HG02610 (cell line): Measurements from ENCODE around the gene DNAJC2.
"Not testable (repeated sequence)": the region's sequence is repeated elsewhere in the genome, so short reads cannot be mapped to it uniquely, and the experiment has no call there.

Experiments used
- ATAC-seq: cut with Tn5 transposase; IDR thresholded peaks from one replicate; pipeline ENCODE4 v1.9.1; 2021; ENCODE audit warnings: mild to moderate bottlenecking, moderate library complexity; ENCODE audit not compliant: unreplicated experiment

The DNAJC2 gene

DNA sequence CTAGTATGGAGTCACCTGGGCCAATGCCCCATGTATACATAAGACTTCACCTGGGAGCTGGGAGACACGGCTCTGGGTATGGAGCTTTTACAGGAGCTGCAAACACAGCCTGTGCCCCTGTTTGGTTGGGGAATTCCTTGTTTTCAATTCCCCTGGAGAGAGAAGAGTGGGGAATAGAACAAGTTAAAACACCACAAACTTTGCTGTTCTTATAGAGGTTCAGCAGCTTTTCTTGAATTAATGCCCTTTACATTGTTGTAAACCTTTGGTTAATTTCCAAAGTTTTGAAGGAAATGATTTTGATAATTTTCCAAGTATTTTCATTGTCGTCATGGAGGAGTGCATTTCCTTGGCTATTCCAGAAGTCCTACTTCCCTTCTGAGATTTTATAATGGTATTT lies 66.4 kb downstream of the DNAJC2 start:
- not testable (repeated sequence) for ATAC-seq

DNA sequence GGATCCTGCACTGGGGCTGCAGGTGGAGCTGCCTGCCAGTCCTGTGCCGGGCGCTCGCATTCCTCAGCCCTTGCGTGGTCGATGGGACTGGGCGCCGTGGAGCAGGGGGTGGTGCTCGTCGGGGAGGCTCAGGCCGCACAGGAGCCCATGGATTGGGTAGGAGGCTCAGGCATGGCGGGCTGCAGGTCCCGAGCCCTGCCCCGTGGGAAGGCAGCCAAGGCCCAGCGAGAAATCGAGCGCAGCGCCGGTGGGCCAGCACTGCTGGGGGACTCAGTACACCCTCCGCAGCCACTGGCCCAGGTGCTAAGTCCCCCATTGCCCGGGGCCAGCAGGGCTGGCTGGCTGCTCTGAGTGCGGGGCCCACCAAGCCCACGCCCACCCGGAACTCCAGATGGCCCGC lies 69.7 kb downstream of the DNAJC2 start:
- not testable (repeated sequence) for ATAC-seq

DNA sequence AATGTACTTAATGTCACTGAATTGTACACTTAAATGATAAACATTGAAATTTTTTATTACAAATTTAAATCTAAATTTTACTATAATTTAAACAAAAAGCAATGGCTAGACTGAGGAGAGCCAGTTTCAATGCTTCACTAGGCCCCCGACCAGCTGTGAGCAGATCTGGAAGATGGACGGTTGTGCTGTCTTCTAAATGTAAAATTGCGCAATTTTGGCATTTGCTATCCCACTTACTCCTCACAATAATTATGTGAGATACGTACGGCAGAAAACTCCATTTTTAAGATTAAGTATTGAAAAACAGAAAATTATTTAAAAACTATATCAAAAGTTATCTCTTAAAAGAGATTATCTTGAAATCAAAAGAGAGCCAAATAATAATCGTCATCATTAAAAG lies 71.2 kb downstream of the DNAJC2 start:
- ATAC-seq, result not testable (repeated sequence)

DNA sequence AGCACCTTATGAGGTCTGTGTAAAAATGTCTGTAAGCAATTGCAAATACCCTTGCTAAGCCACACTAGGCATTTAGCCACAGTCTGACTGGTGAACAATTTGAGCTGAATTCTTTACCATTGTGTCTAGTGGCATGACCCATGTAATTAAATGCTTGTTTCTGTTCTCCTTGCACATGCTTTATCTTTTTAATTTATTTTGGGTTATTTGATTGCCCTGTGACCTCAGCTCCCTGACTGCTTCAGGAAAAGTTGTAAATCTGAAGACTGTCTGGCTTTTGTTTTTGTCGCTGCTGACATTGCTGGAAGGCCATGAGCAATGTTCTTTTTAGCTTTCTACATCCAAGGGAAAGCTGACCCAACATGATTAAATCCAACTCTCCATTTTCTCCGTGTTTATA lies 78.3 kb downstream of the DNAJC2 start:
- not testable (repeated sequence) for ATAC-seq

DNA sequence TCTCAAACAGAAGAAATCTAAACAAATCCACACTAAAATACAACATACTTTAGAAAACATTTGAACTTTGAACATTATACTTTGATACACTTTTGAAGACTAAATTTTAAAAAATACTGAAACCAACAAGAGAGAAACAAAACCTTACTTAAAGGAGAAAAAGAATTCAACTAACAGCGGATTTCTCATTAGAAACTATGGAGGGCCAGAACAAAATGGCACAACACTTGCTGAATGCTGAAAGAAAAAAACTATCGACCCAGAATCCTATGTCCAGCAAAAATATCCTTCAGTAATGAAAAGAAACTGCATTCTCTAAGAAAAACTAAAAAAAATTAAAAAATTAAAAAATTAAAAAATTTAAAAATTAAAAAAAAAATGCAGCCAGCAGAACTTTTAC lies 80.5 kb downstream of the DNAJC2 start:
- ATAC-seq, result not testable (repeated sequence)
